ENCODE measurements around the gene STAB2. TPM values are rescaled to one million over a fixed set of nuclear protein-coding genes. Genes with fewer than 3 reads are reported as not detected.

The STAB2 gene
- total RNA-seq, 4 donors from 2014 or later, result 0.15 to 0.16 TPM; not detected in 2

- TF ChIP-seq POLR2A (IDR thresholded peaks at IDR 0.05) (no peak), CTCF (IDR thresholded peaks at IDR 0.05) (no peak)
- DNase-seq (ENCODE audit: low spot score in 2 of 2), result no peak
- H3K4me3 ChIP-seq (ENCODE audit: low read depth, poor library complexity, severe bottlenecking), result no peak overlapping the region
- 78 to 81% methylated on average over 4 to 5 of the region's 5 CpGs for WGBS, 2 donors
- intact Hi-C loops (cut with DNase I; ENCODE audit: low total_unique reads), result no loop called here
Measured at GRCh38 chr12:103762473-103762872, 175.4 kb downstream of the STAB2 start.

- intact Hi-C loops (cut with DNase I; ENCODE audit: low total_unique reads), result no loop called here
- 92 to 96% methylated on average over 5 of the region's 5 CpGs for WGBS, 2 donors
- no peak overlapping the region for H3K4me3 ChIP-seq (ENCODE audit: low read depth, poor library complexity, severe bottlenecking)
- no peak for DNase-seq (ENCODE audit: low spot score in 2 of 2)
- TF ChIP-seq POLR2A (IDR thresholded peaks at IDR 0.05) (no peak), CTCF (IDR thresholded peaks at IDR 0.05) (no peak)
Measured at GRCh38 chr12:103765322-103765721, 178.2 kb downstream of the STAB2 start.

GRCh38 chr12:103766028-103766427 is 179.0 kb downstream of the STAB2 start:
- WGBS, 2 donors, result 89 to 96% methylated on average over 6 of the region's 6 CpGs
- intact Hi-C loops (cut with DNase I; ENCODE audit: low total_unique reads), result no loop called here
- H3K4me3 ChIP-seq (ENCODE audit: low read depth, poor library complexity, severe bottlenecking), result no peak overlapping the region
- TF ChIP-seq POLR2A (IDR thresholded peaks at IDR 0.05), result no peak
- TF ChIP-seq CTCF (IDR thresholded peaks at IDR 0.05), result no peak
- no peak for DNase-seq (ENCODE audit: low spot score in 2 of 2)

GRCh38 chr12:103768467-103769123 is 181.5 kb downstream of the STAB2 start:
- H3K4me3 ChIP-seq (ENCODE audit: low read depth, poor library complexity, severe bottlenecking), result no peak overlapping the region
- TF ChIP-seq CTCF (IDR thresholded peaks at IDR 0.05), result no peak
- TF ChIP-seq POLR2A (IDR thresholded peaks at IDR 0.05), result no peak
- DNase-seq (ENCODE audit: low spot score in 2 of 2), result no peak
- intact Hi-C loops (cut with DNase I; ENCODE audit: low total_unique reads), result no loop called here
- 76 to 87% methylated on average over 7 to 8 of the region's 8 CpGs for WGBS, 2 donors

- no peak overlapping the region for H3K4me3 ChIP-seq (ENCODE audit: low read depth, poor library complexity, severe bottlenecking)
- no peak for TF ChIP-seq CTCF (IDR thresholded peaks at IDR 0.05)
- TF ChIP-seq POLR2A (IDR thresholded peaks at IDR 0.05), result no peak
- intact Hi-C loops (cut with DNase I; ENCODE audit: low total_unique reads), result no loop called here
- 95 to 97% methylated on average over 9 of the region's 9 CpGs for WGBS, 2 donors
- DNase-seq (ENCODE audit: low spot score in 2 of 2), result no peak
Measured at GRCh38 chr12:103769240-103769945, 182.3 kb downstream of the STAB2 start.

Data from lower leg skin (tissue), 4 donors.